ENCODE measurements around the gene PSMA7.

Gene PSMA7

DNA sequence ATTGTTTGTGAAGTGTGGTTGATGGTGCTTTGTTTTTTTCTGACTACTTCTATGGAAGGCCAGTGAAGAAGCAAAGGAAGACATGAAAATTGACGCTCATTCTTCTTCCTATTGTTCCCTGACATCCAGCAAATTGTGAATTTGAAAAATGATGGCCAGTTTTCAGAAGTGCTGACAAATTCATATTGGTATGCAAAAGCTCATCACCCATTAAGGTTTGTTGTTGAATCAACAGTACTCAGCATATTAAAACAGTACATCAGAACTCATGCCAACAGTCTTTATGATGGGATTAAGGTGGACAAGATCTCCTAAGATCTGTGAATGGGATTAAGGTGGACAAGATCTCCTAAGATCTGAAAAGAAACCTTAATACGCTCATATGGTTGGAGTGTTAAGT is 38.6 kb upstream of the PSMA7 start:
- Histone ChIP-seq H3K9me3 (ENCODE audit: control insufficient read depth in 2 of 2, low read length in 2 of 2) (no peaks in the 10 kb centered on the region), H3K36me3 (ENCODE audit: control insufficient read depth in 2 of 2, insufficient read depth in 2 of 2, low read length in 2 of 2) (peaks cover 0 to 3% of the 10 kb centered on the region in 2 donors), H3K9ac (ENCODE audit: low read length in 2 of 2) (peak overlapping the region in 1 of 2 donors; percentile 99), H3K4me3 (ENCODE audit: low read length in 2 of 2) (peak overlapping the region; percentile 96), H3K27ac (ENCODE audit: low read length) (no peak overlapping the region), H3K4me1 (ENCODE audit: control insufficient read depth, insufficient read depth, low read length) (peaks cover 13% of the 10 kb centered on the region), H3K27me3 (ENCODE audit: control insufficient read depth in 1 of 2, insufficient read depth in 2 of 2, low read length in 2 of 2) (no peaks in the 10 kb centered on the region)

DNA sequence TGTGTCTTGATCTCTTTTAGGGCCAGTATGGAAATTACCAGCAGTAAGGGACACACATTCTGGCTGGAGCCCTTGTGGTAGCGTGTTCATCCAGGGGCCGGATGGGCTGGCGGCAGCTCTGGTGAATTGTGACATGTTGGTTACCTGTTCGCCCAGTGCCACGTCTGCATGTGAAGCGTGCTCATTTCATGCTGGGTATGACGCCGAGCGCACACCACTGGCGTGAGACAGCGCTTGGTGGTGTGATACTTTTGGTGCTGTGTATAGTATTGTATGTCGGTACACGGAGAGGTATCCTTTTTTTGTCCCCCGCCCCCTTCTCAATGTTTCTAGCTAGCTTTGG is 35.9 kb upstream of the PSMA7 start:
- H3K9ac ChIP-seq (ENCODE audit: low read length in 2 of 2), result no peak overlapping the region
- no peaks in the 10 kb centered on the region for H3K27me3 ChIP-seq (ENCODE audit: control insufficient read depth in 1 of 2, insufficient read depth in 2 of 2, low read length in 2 of 2)
- peaks cover 10 to 22% of the 10 kb centered on the region in 2 donors for H3K36me3 ChIP-seq (ENCODE audit: control insufficient read depth in 2 of 2, insufficient read depth in 2 of 2, low read length in 2 of 2)
- no peak overlapping the region for H3K4me3 ChIP-seq (ENCODE audit: low read length in 2 of 2)
- peaks cover 8% of the 10 kb centered on the region for H3K4me1 ChIP-seq (ENCODE audit: control insufficient read depth, insufficient read depth, low read length)
- no peaks in the 10 kb centered on the region for H3K9me3 ChIP-seq (ENCODE audit: control insufficient read depth in 2 of 2, low read length in 2 of 2)
- H3K27ac ChIP-seq (ENCODE audit: low read length), result no peak overlapping the region

DNA sequence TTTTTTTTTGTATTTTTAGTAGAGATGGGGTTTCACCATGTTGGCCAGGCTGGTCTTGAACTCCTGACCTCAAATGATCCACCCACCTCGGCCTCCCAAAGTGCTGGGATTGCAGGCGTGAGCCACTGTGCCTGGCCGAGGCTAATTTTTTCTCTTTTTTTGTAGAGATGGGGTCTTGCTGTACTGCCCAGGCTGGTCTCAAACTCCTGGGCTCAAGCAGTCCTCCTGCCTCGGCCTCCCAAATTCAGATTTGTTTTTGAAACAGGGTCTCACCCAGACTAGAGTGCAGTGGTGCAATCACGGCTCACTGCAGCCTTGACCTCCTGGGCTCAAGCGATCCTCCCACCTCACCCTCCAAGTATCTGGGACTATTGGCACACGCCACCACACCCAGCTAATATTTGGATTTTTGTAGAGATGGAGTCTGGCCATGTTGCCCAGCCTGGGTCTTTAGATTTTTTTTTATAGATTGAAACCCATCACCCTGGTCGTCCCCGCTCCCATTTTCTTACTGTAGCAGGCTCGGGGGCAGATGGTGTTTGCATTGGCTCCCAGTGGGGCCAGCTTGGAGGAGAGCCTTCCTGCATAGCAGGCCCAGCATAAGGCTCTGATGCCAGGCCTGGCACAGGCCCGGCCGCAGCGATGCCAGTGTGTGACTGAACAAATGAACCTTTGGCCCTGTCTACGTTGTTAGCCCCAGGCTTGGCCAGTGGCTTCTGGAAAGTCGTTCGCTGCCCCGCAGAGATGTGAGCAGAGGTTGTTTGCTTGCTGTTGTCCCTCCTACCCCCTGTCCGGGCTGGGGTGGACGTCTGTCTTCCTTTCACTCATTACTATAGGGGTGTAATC is 35.3 kb upstream of the PSMA7 start:
- H3K9me3 ChIP-seq (ENCODE audit: control insufficient read depth in 2 of 2, low read length in 2 of 2), result no peaks in the 10 kb centered on the region
- no peak overlapping the region for H3K9ac ChIP-seq (ENCODE audit: low read length in 2 of 2)
- no peak overlapping the region for H3K4me3 ChIP-seq (ENCODE audit: low read length in 2 of 2)
- H3K27ac ChIP-seq (ENCODE audit: low read length), result no peak overlapping the region
- peaks cover 4% of the 10 kb centered on the region for H3K4me1 ChIP-seq (ENCODE audit: control insufficient read depth, insufficient read depth, low read length)
- no peaks in the 10 kb centered on the region for H3K27me3 ChIP-seq (ENCODE audit: control insufficient read depth in 1 of 2, insufficient read depth in 2 of 2, low read length in 2 of 2)
- H3K36me3 ChIP-seq (ENCODE audit: control insufficient read depth in 2 of 2, insufficient read depth in 2 of 2, low read length in 2 of 2), result peaks cover 10 to 22% of the 10 kb centered on the region in 2 donors

DNA sequence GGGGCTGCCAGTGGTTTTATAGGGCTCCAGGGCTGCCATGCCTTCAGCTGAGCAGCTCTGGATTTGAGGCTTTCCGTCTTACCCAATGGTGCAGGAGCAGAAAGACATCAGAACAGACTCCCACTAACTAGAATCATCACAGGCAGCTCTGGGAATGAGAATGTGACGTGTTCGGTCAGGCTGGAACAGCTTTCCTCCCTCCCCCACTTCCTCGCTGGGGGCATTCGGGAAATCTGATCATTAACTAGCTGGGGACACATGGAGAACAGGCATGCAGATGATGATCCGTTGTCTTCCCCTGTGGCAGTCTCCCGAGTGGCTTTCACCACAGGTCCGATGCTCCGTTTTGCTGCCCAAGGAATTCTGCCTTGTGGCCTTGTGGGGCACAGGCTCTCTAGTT is 34.1 kb upstream of the PSMA7 start:
- Histone ChIP-seq H3K9me3 (ENCODE audit: control insufficient read depth in 2 of 2, low read length in 2 of 2) (no peaks in the 10 kb centered on the region), H3K4me3 (ENCODE audit: low read length in 2 of 2) (no peak overlapping the region), H3K27me3 (ENCODE audit: control insufficient read depth in 1 of 2, insufficient read depth in 2 of 2, low read length in 2 of 2) (no peaks in the 10 kb centered on the region), H3K36me3 (ENCODE audit: control insufficient read depth in 2 of 2, insufficient read depth in 2 of 2, low read length in 2 of 2) (peaks cover 10 to 25% of the 10 kb centered on the region in 2 donors), H3K27ac (ENCODE audit: low read length) (no peak overlapping the region), H3K4me1 (ENCODE audit: control insufficient read depth, insufficient read depth, low read length) (no peaks in the 10 kb centered on the region), H3K9ac (ENCODE audit: low read length in 2 of 2) (no peak overlapping the region)

DNA sequence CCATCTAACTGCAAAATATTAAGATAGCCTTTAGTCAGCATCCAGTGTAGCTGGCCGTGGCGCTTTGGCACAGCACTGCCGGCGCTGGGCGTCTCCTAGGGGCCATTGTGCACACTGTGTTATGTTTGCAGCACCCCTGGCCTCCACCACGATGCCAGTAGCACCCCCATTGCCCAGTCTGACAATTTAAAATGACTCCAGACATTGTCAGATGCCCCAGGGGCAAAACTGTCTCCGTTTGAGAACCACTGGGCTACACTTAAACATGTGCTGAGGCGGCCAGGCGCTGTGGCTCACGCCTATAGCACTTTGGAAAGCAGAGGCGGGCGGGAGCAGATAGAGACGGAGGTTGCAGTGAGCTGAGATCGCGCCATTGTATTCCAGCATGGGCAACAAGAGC is 33.7 kb upstream of the PSMA7 start:
- Histone ChIP-seq H3K36me3 (ENCODE audit: control insufficient read depth in 2 of 2, insufficient read depth in 2 of 2, low read length in 2 of 2) (peaks cover 10 to 25% of the 10 kb centered on the region in 2 donors), H3K27ac (ENCODE audit: low read length) (no peak overlapping the region), H3K9ac (ENCODE audit: low read length in 2 of 2) (no peak overlapping the region)

DNA sequence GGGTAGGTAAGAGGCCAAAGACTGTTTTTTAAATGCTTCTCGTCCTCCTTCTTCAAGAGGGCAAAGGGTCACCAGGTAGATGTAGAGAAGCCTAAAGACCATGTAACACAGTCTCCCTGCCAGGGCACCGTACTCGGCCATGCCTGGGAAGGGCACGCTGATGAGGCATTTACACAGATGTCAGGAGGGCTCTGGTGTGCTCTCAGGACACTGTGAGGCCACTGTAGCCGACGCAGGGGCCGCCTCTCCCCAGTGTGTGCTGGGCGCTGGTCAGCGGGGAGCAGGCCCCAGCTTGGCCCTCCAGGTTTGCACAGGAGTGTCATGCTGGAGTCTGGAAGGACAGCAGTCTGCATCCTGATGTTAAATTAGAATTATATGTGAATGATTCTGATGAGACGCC is 32.5 kb upstream of the PSMA7 start:
- no peak overlapping the region for H3K27ac ChIP-seq (ENCODE audit: low read length)
- H3K9ac ChIP-seq (ENCODE audit: low read length in 2 of 2), result no peak overlapping the region
- no peak overlapping the region for H3K4me3 ChIP-seq (ENCODE audit: low read length in 2 of 2)
- peaks cover 10 to 25% of the 10 kb centered on the region in 2 donors for H3K36me3 ChIP-seq (ENCODE audit: control insufficient read depth in 2 of 2, insufficient read depth in 2 of 2, low read length in 2 of 2)
- no peaks in the 10 kb centered on the region for H3K9me3 ChIP-seq (ENCODE audit: control insufficient read depth in 2 of 2, low read length in 2 of 2)
- H3K27me3 ChIP-seq (ENCODE audit: control insufficient read depth in 1 of 2, insufficient read depth in 2 of 2, low read length in 2 of 2), result no peaks in the 10 kb centered on the region
- H3K4me1 ChIP-seq (ENCODE audit: control insufficient read depth, insufficient read depth, low read length), result no peaks in the 10 kb centered on the region

More for the DNA sequence above, 33.7 kb upstream of the PSMA7 start:
- no peaks in the 10 kb centered on the region for H3K9me3 ChIP-seq (ENCODE audit: control insufficient read depth in 2 of 2, low read length in 2 of 2)
- H3K4me1 ChIP-seq (ENCODE audit: control insufficient read depth, insufficient read depth, low read length), result no peaks in the 10 kb centered on the region
- no peaks in the 10 kb centered on the region for H3K27me3 ChIP-seq (ENCODE audit: control insufficient read depth in 1 of 2, insufficient read depth in 2 of 2, low read length in 2 of 2)
- no peak overlapping the region for H3K4me3 ChIP-seq (ENCODE audit: low read length in 2 of 2)

DNA sequence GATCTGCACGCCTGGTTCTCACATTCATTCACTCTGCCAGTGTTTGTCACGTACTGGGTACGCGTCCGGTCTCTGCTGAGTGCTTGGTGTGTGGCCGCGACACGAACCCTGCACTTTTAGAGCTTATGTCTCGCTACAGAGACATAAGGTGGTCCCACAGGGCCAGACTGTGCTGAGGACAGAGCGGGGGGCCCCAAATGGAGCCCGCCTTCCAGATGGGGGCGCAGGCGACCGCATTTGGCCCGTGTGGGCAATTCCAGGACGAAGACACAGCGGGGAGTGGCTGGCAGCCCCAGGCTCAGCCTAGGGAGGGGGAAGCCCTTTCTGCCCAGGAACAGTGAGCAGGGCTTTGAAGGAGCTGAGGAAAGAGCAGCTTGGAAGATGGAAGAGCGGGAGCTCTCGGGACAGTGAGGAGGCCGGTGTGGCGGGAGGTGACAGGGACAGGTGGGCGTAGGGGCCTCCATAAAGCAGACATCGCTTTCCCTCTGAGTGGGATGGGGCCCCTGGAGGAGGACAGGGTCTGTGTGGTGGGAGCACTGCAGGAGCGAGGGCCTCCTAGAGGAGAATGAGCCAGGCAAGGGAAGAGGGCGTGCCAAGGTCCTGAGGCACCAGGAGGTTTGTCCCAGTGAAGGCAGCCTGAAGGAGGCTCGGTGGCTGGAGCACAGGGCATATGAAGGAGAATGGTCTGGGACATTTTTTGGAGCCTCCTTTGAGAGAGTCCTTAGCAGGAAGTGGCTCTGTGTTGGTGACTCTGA is 31.9 kb upstream of the PSMA7 start:
- Histone ChIP-seq H3K27me3 (ENCODE audit: control insufficient read depth in 1 of 2, insufficient read depth in 2 of 2, low read length in 2 of 2) (no peaks in the 10 kb centered on the region), H3K4me1 (ENCODE audit: control insufficient read depth, insufficient read depth, low read length) (no peaks in the 10 kb centered on the region), H3K9me3 (ENCODE audit: control insufficient read depth in 2 of 2, low read length in 2 of 2) (no peaks in the 10 kb centered on the region), H3K9ac (ENCODE audit: low read length in 2 of 2) (no peak overlapping the region), H3K36me3 (ENCODE audit: control insufficient read depth in 2 of 2, insufficient read depth in 2 of 2, low read length in 2 of 2) (peaks cover 10 to 25% of the 10 kb centered on the region in 2 donors), H3K27ac (ENCODE audit: low read length) (no peak overlapping the region), H3K4me3 (ENCODE audit: low read length in 2 of 2) (no peak overlapping the region)

DNA sequence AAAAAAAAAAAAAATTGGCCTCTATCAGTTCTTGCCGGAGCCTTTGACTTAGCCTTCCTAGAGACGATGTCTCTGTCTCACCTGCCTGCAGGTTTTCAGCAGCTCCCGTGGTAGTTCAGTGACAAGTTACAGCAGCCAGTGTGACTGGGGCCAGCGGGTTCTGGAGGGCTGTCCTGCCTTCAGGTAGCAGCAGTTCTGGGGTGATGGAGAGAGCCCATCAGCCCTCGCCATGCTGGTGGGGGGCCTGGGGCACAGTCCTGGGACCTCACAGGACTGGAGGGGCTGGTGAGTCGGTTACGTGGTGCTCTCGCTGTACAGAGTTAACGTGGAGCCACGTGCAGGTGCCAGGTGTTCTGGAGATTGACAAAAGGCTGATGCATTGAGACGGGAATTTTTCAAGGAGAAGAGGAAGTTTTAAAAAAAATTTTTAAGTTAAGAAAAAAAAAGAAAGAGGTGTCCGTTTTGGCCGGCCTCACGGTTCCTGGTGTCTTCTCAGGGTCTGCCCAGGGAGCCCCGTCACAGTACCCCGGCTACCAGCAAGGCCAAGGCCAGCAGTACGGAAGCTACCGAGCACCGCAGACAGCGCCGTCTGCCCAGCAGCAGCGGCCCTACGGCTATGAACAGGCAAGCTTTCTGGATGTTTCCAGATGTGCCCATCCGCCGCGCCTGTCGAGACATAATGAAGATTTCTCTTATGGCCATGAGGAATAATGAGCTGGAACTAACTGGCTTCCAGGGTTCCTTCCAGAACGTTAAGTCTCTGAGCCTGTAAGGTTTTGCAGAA is 31.0 kb upstream of the PSMA7 start:
- no peaks in the 10 kb centered on the region for H3K4me1 ChIP-seq (ENCODE audit: control insufficient read depth, insufficient read depth, low read length)
- H3K36me3 ChIP-seq (ENCODE audit: control insufficient read depth in 2 of 2, insufficient read depth in 2 of 2, low read length in 2 of 2), result peaks cover 10 to 27% of the 10 kb centered on the region in 2 donors
- H3K9me3 ChIP-seq (ENCODE audit: control insufficient read depth in 2 of 2, low read length in 2 of 2), result no peaks in the 10 kb centered on the region
- no peak overlapping the region for H3K9ac ChIP-seq (ENCODE audit: low read length in 2 of 2)
- no peak overlapping the region for H3K27ac ChIP-seq (ENCODE audit: low read length)
- H3K4me3 ChIP-seq (ENCODE audit: low read length in 2 of 2), result no peak overlapping the region
- H3K27me3 ChIP-seq (ENCODE audit: control insufficient read depth in 1 of 2, insufficient read depth in 2 of 2, low read length in 2 of 2), result no peaks in the 10 kb centered on the region

DNA sequence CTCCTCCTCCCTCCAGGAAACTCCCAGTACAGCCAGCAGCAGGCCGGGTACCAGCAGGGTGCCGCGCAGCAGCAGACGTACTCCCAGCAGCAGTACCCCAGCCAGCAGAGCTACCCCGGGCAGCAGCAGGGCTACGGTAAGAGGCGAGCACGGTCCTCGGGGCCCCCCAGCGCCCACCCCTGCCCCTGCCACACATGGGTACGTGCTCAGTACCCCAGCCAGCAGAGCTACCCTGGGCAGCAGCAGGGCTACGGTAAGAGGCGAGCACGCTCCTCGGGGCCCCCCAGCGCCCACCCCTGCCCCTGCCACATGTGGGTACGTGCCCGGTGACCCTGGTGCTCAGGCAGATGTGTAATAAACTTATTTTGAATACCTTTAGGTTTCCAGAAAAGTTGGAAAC is 29.5 kb upstream of the PSMA7 start:
- H3K4me3 ChIP-seq (ENCODE audit: low read length in 2 of 2), result no peak overlapping the region
- H3K36me3 ChIP-seq (ENCODE audit: control insufficient read depth in 2 of 2, insufficient read depth in 2 of 2, low read length in 2 of 2), result peaks cover 10 to 30% of the 10 kb centered on the region in 2 donors
- no peak overlapping the region for H3K27ac ChIP-seq (ENCODE audit: low read length)
- H3K9me3 ChIP-seq (ENCODE audit: control insufficient read depth in 2 of 2, low read length in 2 of 2), result no peaks in the 10 kb centered on the region
- H3K27me3 ChIP-seq (ENCODE audit: control insufficient read depth in 1 of 2, insufficient read depth in 2 of 2, low read length in 2 of 2), result no peaks in the 10 kb centered on the region
- H3K4me1 ChIP-seq (ENCODE audit: control insufficient read depth, insufficient read depth, low read length), result no peaks in the 10 kb centered on the region
- no peak overlapping the region for H3K9ac ChIP-seq (ENCODE audit: low read length in 2 of 2)

DNA sequence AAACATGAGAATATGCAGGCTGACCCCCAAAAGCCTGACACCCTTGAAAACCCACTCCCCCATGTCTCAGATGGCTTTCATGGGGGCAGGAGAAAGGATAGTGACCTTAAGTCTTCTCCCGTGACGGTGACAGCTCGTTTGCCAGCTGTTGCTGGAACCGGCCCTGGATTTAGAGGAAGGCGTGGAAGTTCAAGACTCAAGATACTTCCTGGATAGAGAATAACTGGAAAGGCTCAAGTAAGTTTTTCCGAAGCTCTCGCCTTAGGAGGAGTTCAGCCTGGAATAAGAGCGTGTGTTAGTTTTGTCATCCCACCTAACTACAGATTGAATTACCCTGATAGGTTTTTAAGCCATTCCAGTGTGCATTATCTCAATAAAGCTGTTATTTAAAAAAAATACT is 28.1 kb upstream of the PSMA7 start:
- H3K27ac ChIP-seq (ENCODE audit: low read length), result no peak overlapping the region
- H3K36me3 ChIP-seq (ENCODE audit: control insufficient read depth in 2 of 2, insufficient read depth in 2 of 2, low read length in 2 of 2), result peaks cover 10 to 26% of the 10 kb centered on the region in 2 donors
- H3K9me3 ChIP-seq (ENCODE audit: control insufficient read depth in 2 of 2, low read length in 2 of 2), result no peaks in the 10 kb centered on the region
- H3K27me3 ChIP-seq (ENCODE audit: control insufficient read depth in 1 of 2, insufficient read depth in 2 of 2, low read length in 2 of 2), result no peaks in the 10 kb centered on the region
- no peak overlapping the region for H3K9ac ChIP-seq (ENCODE audit: low read length in 2 of 2)
- H3K4me1 ChIP-seq (ENCODE audit: control insufficient read depth, insufficient read depth, low read length), result no peaks in the 10 kb centered on the region
- H3K4me3 ChIP-seq (ENCODE audit: low read length in 2 of 2), result no peak overlapping the region
